Hematopoietic multipotent progenitor cell treated with erythropoietin and hydrocortisone succinate and interleukin-3 and kit ligand, for 8 days (in vitro differentiated cells): ENCODE measurements around the gene VARS2.
"Not testable (repeated sequence)": the region's sequence is repeated elsewhere in the genome, so short reads cannot be mapped to it uniquely, and the experiment has no call there.

Experiments used
- DNase-seq: peaks from one replicate; pipeline ENCODE4 v3.0.0-alpha.2; 2015

VARS2 gene

DNA sequence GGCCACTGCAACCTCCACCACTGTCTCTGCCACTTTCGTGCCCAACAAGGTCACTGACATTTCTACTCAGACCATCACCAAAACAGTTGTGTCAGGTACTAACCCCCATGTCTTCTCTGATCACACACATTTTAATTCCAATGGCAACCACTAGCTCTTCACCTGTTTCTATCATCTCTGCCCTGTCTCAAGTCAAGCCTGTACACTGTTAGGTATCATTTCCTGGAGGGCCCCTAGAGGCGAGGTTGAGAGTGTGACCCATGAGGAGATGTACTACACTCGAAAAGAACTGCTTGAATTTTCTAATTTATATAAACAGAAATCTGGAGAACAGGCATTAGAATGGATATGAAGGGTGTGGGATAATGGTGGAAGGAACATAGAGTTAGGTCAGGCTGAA is 52.1 kb downstream of the VARS2 start:
- DNase-seq = no peak

DNA sequence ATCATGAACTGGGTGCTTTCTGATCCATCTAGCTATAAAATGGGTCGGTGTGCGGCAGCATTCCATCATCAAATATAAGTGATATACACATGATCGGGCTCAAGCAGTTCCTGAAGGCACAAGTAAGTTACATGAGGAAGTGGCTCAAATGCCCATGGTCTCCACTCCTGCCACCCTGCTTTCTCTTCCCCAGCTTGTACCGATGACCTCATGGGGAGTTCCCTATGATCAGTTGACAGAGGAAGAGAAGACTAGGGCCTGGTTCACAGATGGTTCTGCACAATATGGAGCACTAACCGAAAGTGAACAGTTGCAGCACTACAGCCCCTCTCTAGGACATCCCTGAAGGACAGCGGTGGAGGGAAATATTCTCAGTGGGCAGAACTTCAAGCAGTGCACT is 55.1 kb downstream of the VARS2 start:
- not testable (repeated sequence) for DNase-seq

DNA sequence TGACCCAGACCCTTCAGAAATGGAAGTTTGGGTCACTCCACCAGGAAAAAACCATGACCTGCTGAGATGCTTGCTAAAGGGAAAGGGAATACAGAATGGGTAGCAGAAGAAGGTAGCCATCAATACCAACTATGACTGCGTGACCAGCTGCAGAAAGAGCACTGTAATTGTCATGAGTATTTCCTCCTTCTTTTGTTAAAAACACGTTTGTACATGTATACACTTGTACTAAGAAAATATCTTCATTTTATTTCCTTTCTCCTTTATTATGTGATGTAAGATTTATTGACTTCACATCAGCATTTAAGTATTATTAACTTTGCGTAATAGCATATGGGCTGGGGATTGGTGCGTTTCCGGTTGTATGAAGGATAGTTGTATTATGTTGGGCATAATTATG is 56.9 kb downstream of the VARS2 start:
- DNase-seq = no peak

DNA sequence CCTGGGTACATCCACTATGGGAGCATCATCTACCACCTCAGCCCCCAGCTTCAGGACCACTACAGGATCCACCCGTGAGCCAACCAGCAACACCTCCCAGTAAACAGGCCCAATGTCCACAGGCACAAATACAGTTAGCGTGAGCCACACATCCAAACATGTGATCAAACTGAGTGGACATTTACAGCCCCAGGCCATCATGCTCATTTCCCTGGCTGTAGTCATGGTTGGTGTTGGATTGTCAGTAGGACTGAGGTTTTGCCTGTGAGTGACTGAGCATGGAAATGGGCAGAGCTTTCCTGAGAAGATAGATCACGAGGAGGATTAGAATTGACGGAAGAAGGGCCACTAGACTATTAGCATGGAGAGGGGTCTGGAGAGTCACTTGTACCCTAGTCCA is 58.8 kb downstream of the VARS2 start:
- DNase-seq = no peak

DNA sequence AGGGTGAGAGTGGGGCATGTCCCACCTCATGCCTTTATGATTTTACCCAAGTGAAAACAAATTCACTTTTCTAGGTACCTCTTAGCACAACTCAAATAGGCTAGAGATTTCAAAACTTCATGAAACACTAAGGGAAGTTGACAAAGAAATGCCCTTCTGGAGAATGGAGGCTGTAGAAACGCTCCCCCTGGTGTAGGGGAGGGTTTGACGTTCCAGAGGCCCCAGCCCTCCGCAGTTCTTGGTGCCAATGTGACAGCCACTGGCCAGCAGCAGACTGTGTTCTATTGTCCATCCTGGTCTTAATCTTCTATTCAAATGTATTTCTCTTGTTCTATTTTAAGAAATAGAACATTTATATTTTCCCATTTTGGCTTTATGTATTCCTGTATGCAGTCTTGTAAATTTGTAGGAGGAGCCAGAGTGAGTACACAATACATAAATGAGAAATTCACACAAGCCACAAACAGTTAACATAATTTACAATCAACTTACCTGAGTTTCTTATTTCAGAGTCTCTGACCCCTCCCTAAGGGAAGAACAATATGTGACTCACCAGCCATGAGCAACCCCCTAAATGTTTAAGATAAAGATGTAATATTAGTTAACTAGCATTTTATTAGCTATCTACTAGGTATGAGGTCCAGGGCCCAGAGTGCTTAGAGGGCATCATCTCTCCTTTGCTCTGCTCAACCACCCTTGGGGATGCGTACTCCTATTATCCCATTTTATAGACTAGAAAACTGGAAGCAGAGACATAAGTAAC is 60.6 kb downstream of the VARS2 start:
- no peak for DNase-seq
